Measurements from ENCODE around the gene AP1G1.
"Not testable (repeated sequence)": the region's sequence is repeated elsewhere in the genome, so short reads cannot be mapped to it uniquely, and the experiment has no call there.

The AP1G1 gene

DNA sequence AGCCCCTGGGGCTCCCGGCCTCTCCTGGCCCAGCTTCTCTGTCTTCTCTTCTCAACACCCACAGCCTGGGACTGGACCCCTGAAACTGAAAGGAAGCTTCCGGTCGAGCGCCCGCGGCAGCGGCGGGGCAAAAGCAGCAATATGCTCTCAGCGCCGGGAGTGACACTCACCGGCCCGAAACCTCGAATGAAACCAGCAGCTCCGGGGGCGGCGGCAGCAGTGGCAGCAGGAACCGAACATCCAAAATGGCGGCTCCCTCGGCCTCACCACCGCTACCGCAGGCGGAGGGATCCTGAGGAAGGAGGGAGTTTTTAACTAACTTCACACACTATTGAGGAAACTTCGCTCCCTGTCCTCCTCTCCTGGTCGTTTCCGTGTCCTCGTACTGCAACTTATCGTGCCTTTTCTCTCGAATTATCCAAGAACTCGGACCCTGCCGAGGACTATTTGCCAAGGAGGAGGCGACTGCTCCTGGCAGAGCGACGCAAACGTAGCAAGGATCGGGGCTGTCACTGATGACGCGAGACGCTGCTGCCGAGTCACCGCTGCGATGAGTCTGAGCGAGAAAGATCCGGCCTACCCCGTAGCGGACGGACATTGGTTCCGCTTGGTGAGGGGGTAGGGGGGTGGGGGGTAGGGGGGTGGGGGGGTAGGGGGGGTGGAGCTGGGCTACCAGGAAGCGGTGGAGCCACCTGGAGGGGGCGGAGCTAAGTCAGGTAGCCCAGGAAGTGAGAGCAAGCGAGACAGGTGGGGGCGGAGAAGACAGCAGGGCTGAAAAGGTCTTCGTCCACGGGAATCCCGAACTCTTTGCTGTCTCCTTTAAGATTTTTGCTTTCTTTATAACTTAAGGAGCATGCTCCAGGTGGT is at the start of gene AP1G1:
AP1G1 (minus strand) TSS at position 242 of the 867 bp plus-strand sequence. CDS start 19,355 bp downstream, outside the sequence.
- DNase-seq, result peak; percentile 85

GRCh38 chr16:71855937-71856662 is 47.5 kb upstream of the AP1G1 start:
- no peak for DNase-seq

DNA sequence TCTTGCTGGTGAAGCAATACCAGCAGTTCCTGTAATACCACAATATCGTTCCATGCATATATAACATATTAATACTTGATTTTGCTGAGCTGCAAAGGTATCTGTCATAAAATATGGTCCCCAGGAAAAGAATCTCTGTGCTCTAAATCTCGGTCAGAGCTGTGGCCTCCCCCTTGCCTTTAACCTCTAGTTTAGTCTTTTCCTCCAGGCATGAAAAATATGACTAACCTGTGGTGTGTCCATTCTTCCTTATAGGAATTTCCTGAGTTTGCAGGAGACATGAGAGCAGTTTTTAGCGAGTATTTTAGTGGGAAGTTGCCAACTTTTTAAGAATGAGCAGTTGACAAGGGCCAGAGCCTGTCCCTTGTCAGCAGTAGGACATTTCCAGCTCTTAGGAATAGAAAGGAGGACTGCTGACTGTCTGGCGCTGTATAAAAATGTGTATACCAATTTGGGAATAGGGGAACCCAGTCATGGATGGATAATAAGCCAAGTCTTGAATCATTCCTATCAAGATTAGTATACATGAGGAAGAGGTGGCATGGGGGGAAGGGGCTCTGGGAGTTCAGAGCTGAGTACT is 45.8 kb upstream of the AP1G1 start:
- no peak for DNase-seq

GRCh38 chr16:71853413-71853812 is 44.8 kb upstream of the AP1G1 start:
- no peak for DNase-seq

- no peak for DNase-seq
Measured at GRCh38 chr16:71852561-71852960, 43.9 kb upstream of the AP1G1 start.

DNA sequence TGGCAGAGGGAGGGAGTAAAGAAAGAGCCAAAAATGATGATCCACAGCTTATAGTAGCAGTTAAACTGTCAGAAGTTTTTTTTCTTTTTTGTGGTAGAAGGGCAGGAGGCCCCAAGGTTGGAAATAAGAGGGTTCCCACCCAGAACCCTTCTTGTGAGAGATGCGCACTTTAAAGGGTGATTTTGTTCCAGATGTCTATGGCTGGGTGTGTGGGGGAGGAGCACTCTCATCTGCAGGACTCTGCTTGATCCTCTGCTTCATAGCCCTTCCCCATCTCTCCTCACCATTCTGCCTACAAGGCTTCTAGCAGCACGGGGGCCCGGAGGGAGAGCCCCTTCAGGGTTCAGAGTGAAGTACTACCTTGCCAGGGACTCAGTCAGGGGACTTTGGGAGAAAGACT is 43.5 kb upstream of the AP1G1 start:
- no peak for DNase-seq

DNA sequence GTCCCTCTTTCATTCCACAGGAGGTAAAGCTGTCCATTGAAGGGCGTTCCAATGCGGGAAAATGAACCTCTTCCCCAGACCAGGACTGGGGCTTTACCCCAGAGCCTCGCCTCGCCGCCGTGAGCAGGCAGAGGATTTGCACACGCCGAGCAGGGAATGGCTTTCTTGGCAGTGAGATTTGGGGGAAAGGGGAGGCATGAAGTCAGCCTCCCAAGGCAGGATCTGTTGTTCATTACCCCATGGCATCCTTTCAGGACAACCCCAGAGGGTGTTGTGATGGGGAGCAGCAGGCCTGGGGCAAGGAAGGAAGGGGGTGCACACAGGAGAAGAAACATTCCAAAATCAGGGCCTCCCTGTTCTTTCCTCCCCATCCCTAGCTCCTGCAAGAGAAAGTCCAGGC is 43.1 kb upstream of the AP1G1 start:
- DNase-seq, result no peak

GRCh38 chr16:71848622-71849021 is 40.0 kb upstream of the AP1G1 start:
- no peak for DNase-seq

GRCh38 chr16:71847096-71847495 is 38.5 kb upstream of the AP1G1 start:
- DNase-seq, result no peak

DNA sequence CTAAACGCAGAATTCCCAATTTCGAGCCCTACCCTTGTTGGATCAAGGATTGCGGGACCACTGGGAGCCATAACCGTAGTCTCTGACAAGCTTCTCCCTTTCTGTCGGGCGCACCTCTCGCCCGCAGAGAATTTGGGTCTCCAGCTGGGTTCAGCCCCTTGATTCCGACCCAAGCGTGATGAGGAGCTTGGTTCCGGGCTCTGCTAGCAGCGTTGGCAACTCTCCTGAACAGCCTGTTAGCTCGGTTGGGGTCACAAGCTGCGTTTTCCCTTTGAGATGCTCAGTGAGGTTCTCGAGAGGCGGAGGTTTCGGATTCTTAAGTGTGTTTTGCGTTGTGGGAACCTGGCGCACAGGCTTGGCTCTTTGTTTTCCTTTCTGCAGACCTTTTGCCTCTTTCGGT is 37.8 kb upstream of the AP1G1 start:
- DNase-seq, result no peak

DNA sequence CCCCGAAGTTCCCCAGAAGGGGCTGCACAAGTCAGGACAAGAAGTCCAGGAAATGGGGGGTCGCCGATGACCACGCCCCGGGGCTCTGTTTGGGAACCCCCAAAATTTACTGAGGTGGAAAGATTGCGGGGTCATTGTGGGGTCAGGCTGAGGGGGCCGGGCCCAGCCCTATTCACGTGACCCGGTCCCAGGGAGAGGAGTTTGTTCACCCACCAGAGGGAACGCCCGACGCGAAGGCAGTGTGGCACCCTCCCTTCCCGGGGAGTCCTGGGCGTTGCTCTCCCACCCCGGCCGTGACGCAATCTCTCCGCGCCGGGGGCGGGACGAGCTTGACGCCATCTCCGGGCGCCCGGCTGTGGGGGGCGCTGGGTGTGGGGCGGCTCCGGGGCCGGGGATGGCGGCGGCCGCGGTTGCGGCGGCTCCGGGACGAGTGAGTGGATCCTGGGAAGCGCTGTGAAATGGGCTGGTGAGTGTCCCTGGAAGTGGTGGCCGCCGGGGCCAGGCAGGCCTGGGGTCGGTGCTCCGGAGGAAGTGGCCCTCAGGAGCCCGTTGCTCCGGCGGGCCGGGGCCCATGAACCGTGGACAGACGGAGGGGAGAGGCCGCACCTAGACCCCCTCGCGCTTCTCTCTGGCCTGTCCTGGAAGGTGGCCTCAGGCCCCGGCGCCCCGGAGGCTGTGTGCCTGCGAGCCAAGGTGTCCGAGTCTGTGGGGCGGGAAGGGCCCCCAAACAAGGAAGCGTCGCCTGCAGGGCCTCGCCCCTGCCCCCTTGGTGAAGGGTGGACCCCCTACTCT is 37.2 kb upstream of the AP1G1 start, which contains the start of gene ATXN1L:
ATXN1L (plus strand) TSS at position 338 of the 792 bp plus-strand sequence. CDS start 3,765 bp downstream, outside the sequence.
- DNase-seq, result peak; percentile 50

GRCh38 chr16:71843572-71843971 is 34.9 kb upstream of the AP1G1 start:
- no peak for DNase-seq

GRCh38 chr16:71840052-71840451 is 31.4 kb upstream of the AP1G1 start:
- DNase-seq, result no peak

DNA sequence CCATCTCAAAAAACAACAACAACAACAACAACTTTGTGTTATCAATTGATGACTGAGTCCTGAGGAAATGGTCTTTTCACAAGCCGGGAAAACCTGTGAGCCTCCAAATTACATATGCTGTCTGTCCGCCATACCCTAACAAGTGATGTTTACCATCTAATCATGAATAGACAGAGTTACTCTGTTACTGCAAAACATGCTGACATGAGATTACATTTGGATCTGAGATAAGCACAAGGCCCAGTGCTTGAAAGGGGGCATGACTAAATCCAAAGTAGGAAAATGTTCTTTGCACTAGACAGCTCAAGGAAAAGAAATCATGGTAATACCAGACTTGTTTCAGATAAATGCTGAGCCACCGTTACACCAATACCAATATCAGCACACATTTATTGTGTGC is 28.5 kb upstream of the AP1G1 start:
- no peak for DNase-seq

GRCh38 chr16:71834291-71834690 is 25.7 kb upstream of the AP1G1 start:
- no peak for DNase-seq

DNA sequence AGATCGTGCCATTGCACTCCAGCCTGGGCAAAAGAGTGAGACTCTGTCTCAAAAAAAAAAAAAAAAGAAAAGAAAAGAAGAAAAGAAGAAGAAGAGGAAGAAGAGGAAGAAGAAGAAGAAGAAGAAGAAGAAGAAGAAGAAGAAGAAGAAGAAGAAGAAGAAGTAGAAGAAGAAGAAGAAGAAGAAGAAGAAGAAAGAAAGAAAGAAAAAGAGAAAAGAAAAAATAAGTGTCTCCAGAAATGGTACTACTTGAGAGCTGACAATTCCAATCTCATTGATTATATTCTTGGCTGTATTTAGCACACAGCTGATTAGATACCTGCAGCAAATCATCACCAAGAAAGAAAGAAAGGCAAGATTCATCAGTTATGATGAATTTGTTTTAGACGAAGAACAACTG is 23.5 kb upstream of the AP1G1 start:
- DNase-seq, result not testable (repeated sequence)

- not testable (repeated sequence) for DNase-seq
Measured at GRCh38 chr16:71831698-71832097, 23.1 kb upstream of the AP1G1 start.

DNA sequence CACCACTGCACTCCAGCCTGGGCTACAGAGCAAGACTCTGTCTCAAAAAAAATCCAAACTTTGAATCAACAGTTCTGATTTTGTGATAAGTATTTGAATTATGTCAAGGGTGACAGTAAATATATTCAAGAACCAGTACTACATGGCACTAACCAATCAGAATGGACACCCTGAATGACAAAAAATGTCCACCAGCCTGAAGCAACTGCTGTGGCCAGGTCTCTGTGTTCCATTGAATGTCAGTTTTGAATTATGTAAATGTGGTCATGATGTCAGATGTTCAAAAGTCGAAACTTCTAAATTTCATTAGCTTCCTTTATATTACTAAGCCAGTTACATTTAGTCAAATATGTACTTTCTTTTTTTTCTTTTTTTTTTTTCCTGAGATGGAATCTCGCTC is 21.7 kb upstream of the AP1G1 start:
- DNase-seq, result no peak

GRCh38 chr16:71826533-71827017 is 17.9 kb upstream of the AP1G1 start:
- DNase-seq, result no peak

DNA sequence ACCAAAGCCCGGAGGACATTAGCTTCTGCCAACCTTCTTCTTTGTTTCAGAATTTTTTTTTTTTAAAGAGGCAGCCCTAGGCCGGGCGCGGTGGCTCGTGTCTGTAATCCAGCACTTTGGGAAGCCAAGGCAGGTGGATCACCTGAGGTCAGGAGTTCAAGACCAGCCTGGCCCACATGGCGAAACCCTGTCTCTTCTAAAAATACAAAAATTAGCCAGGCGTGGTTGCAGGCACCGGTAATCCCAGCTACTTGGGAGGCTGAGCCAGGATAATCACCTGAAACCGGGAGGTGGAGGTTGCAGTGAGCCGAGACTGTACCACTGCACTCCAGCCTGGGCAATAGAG is 8.5 kb upstream of the AP1G1 start:
- DNase-seq, result not testable (repeated sequence)

DNA sequence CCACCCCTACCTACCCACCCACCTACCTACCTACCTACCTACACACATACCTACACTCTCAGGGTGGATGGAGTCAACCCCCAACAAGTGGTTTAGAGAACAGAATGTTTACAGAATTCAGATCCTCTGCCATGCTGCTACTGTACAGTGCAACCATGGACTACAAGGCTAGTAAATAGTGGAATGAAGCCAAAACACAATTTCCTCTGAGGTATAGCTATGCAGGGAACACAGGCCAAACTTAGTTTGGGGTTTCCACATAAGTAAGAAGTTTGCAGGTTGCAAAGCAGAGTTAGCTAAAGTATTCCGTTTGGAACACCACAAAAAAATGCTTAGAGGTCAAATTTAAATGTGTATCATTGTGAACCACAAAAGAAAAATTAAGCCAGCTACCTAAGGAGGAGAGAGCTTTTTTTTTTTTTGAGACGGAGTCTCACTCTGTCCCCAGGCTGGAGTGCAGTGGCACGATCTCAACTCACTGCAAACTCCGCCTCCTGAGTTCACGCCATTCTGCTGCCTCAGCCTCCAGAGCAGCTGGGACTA is 2.7 kb upstream of the AP1G1 start:
- no peak for DNase-seq

- DNase-seq, result not testable (repeated sequence)
Measured at GRCh38 chr16:71810155-71810530, 1.5 kb upstream of the AP1G1 start.
